SW480 (cell line): ENCODE measurements around the gene OXSR1.
"Not testable (repeated sequence)": the region's sequence is repeated elsewhere in the genome, so short reads cannot be mapped to it uniquely, and the experiment has no call there.

ENCODE experiments used
- DNase-seq: peaks from one replicate; pipeline ENCODE4 v3.0.0-alpha.2; 2016; ENCODE audit warnings: low spot score

Gene OXSR1

GRCh38 chr3:38226273-38226672, 60.9 kb downstream of the OXSR1 start:
- no peak for DNase-seq

GRCh38 chr3:38227989-38228388, 62.7 kb downstream of the OXSR1 start:
- DNase-seq: no peak

- DNase-seq: no peak
These were observed 63.7 kb downstream of the OXSR1 start for GRCh38 chr3:38229036-38229435.

GRCh38 chr3:38232701-38233100, 67.4 kb downstream of the OXSR1 start:
- DNase-seq: no peak

- DNase-seq: no peak
These were observed 70.1 kb downstream of the OXSR1 start for GRCh38 chr3:38235466-38235865.

- no peak for DNase-seq
These were observed 73.2 kb downstream of the OXSR1 start for GRCh38 chr3:38238416-38239008.

GRCh38 chr3:38242812-38243211, 77.5 kb downstream of the OXSR1 start:
- not testable (repeated sequence) for DNase-seq

GRCh38 chr3:38245930-38246329, 80.6 kb downstream of the OXSR1 start:
- DNase-seq: no peak

- peak; percentile 21 for DNase-seq
These were observed 82.2 kb downstream of the OXSR1 start for GRCh38 chr3:38247366-38248035.

- no peak for DNase-seq
These were observed 84.9 kb downstream of the OXSR1 start for GRCh38 chr3:38250198-38250597.

- no peak for DNase-seq
These were observed 85.9 kb downstream of the OXSR1 start for GRCh38 chr3:38251197-38251596.

- DNase-seq: no peak
These were observed 88.4 kb downstream of the OXSR1 start for GRCh38 chr3:38253704-38254103.

- no peak for DNase-seq
These were observed 89.5 kb downstream of the OXSR1 start for GRCh38 chr3:38254872-38255271.

GRCh38 chr3:38255627-38256026, 90.3 kb downstream of the OXSR1 start:
- no peak for DNase-seq

GRCh38 chr3:38257583-38257982, 92.2 kb downstream of the OXSR1 start:
- no peak for DNase-seq

GRCh38 chr3:38260474-38260873, 95.1 kb downstream of the OXSR1 start:
- DNase-seq: no peak

- DNase-seq: no peak
These were observed 99.0 kb downstream of the OXSR1 start for GRCh38 chr3:38264353-38264771.

GRCh38 chr3:38264779-38265178, 99.4 kb downstream of the OXSR1 start:
- no peak for DNase-seq

GRCh38 chr3:38265604-38266307, 100.4 kb downstream of the OXSR1 start, which contains the start of gene SLC22A13:
SLC22A13 (plus strand) TSS chr3:38265812; CDS start chr3:38265861, 49 bp downstream.
- no peak for DNase-seq

- DNase-seq: no peak
These were observed 101.5 kb downstream of the OXSR1 start for GRCh38 chr3:38266810-38267209.

- no peak for DNase-seq
These were observed 102.3 kb downstream of the OXSR1 start for GRCh38 chr3:38267662-38268061.

GRCh38 chr3:38268087-38268486, 102.8 kb downstream of the OXSR1 start:
- no peak for DNase-seq

GRCh38 chr3:38268522-38268921, 103.2 kb downstream of the OXSR1 start:
- no peak for DNase-seq
